ENCODE measurements around the gene CNTNAP2. TPM values are rescaled to one million over a fixed set of nuclear protein-coding genes. Genes with fewer than 3 reads are reported as not detected.

The CNTNAP2 gene
- total and polyA plus RNA-seq, 2 donors (not counting 1 experiment from before 2014, with no cell fraction given): not detected

GRCh38 chr7:148287538-148287937 is 2170.9 kb downstream of the CNTNAP2 start:
- no peak for DNase-seq (ENCODE audit: low read depth in 2 of 2)
- H3K27me3 ChIP-seq (ENCODE audit: control insufficient read depth, insufficient read depth, low read length): no peaks in the 10 kb centered on the region
- H2AFZ ChIP-seq (ENCODE audit: low read length): no peak overlapping the region
- no peaks in the 10 kb centered on the region for H3K79me2 ChIP-seq (ENCODE audit: control insufficient read depth, insufficient read depth, low read length)
- TF ChIP-seq CTCF (conservative IDR thresholded peaks at IDR 0.05 in 1 of 2, IDR thresholded peaks at IDR 0.05 in 1 of 2; ENCODE audit: low read depth in 1 of 2, low read length in 2 of 2): no peak
- no peak for TF ChIP-seq EZH2 (IDR thresholded peaks at IDR 0.05; ENCODE audit: low read length, missing control alignments)
- H3K36me3 ChIP-seq (ENCODE audit: control insufficient read depth, insufficient read depth, low read length): no peaks in the 10 kb centered on the region
- no peak overlapping the region for H3K27ac ChIP-seq (ENCODE audit: insufficient read depth, low read length)
- H3K4me2 ChIP-seq (ENCODE audit: extremely low read depth, insufficient read depth, low read length): no peak overlapping the region
- H3K9me3 ChIP-seq (ENCODE audit: control insufficient read depth, insufficient read depth, low read depth, low read length): no peaks in the 10 kb centered on the region
- no peaks in the 10 kb centered on the region for H4K20me1 ChIP-seq (ENCODE audit: control insufficient read depth, extremely low read depth, insufficient read depth, low read length)
- H3K4me1 ChIP-seq (ENCODE audit: control insufficient read depth, extremely low read depth, insufficient read depth, low read length): no peaks in the 10 kb centered on the region
- H3K4me3 ChIP-seq (replicated peaks in 1 of 4; ENCODE audit: control extremely low read depth in 1 of 4, insufficient read depth in 1 of 4, low read depth in 3 of 4, low read length in 4 of 4): no peak overlapping the region
- no peak overlapping the region for H3K9ac ChIP-seq (ENCODE audit: insufficient read depth, low read length)

- Histone ChIP-seq H3K4me2 (ENCODE audit: extremely low read depth, insufficient read depth, low read length) (no peak overlapping the region), H3K4me1 (ENCODE audit: control insufficient read depth, extremely low read depth, insufficient read depth, low read length) (no peaks in the 10 kb centered on the region), H3K9ac (ENCODE audit: insufficient read depth, low read length) (no peak overlapping the region), H3K4me3 (replicated peaks in 1 of 4; ENCODE audit: control extremely low read depth in 1 of 4, insufficient read depth in 1 of 4, low read depth in 3 of 4, low read length in 4 of 4) (no peak overlapping the region), H3K27ac (ENCODE audit: insufficient read depth, low read length) (no peak overlapping the region), H4K20me1 (ENCODE audit: control insufficient read depth, extremely low read depth, insufficient read depth, low read length) (no peaks in the 10 kb centered on the region), H2AFZ (ENCODE audit: low read length) (no peak overlapping the region), H3K36me3 (ENCODE audit: control insufficient read depth, insufficient read depth, low read length) (no peaks in the 10 kb centered on the region), H3K79me2 (ENCODE audit: control insufficient read depth, insufficient read depth, low read length) (no peaks in the 10 kb centered on the region), H3K27me3 (ENCODE audit: control insufficient read depth, insufficient read depth, low read length) (no peaks in the 10 kb centered on the region), H3K9me3 (ENCODE audit: control insufficient read depth, insufficient read depth, low read depth, low read length) (no peaks in the 10 kb centered on the region)
- DNase-seq (ENCODE audit: low read depth in 2 of 2): no peak
- TF ChIP-seq CTCF (conservative IDR thresholded peaks at IDR 0.05 in 1 of 2, IDR thresholded peaks at IDR 0.05 in 1 of 2; ENCODE audit: low read depth in 1 of 2, low read length in 2 of 2) (no peak), EZH2 (IDR thresholded peaks at IDR 0.05; ENCODE audit: low read length, missing control alignments) (no peak)
Observed at GRCh38 chr7:148288592-148289151, 2172.1 kb downstream of the CNTNAP2 start.

GRCh38 chr7:148289630-148290029 is 2173.0 kb downstream of the CNTNAP2 start:
- no peak overlapping the region for H3K9ac ChIP-seq (ENCODE audit: insufficient read depth, low read length)
- no peak overlapping the region for H2AFZ ChIP-seq (ENCODE audit: low read length)
- no peak for DNase-seq (ENCODE audit: low read depth in 2 of 2)
- H3K36me3 ChIP-seq (ENCODE audit: control insufficient read depth, insufficient read depth, low read length): no peaks in the 10 kb centered on the region
- no peaks in the 10 kb centered on the region for H3K4me1 ChIP-seq (ENCODE audit: control insufficient read depth, extremely low read depth, insufficient read depth, low read length)
- H4K20me1 ChIP-seq (ENCODE audit: control insufficient read depth, extremely low read depth, insufficient read depth, low read length): no peaks in the 10 kb centered on the region
- H3K27me3 ChIP-seq (ENCODE audit: control insufficient read depth, insufficient read depth, low read length): no peaks in the 10 kb centered on the region
- no peaks in the 10 kb centered on the region for H3K9me3 ChIP-seq (ENCODE audit: control insufficient read depth, insufficient read depth, low read depth, low read length)
- no peak overlapping the region for H3K4me2 ChIP-seq (ENCODE audit: extremely low read depth, insufficient read depth, low read length)
- no peak overlapping the region for H3K4me3 ChIP-seq (replicated peaks in 1 of 4; ENCODE audit: control extremely low read depth in 1 of 4, insufficient read depth in 1 of 4, low read depth in 3 of 4, low read length in 4 of 4)
- H3K27ac ChIP-seq (ENCODE audit: insufficient read depth, low read length): no peak overlapping the region
- no peak for TF ChIP-seq CTCF (conservative IDR thresholded peaks at IDR 0.05 in 1 of 2, IDR thresholded peaks at IDR 0.05 in 1 of 2; ENCODE audit: low read depth in 1 of 2, low read length in 2 of 2)
- TF ChIP-seq EZH2 (IDR thresholded peaks at IDR 0.05; ENCODE audit: low read length, missing control alignments): no peak
- H3K79me2 ChIP-seq (ENCODE audit: control insufficient read depth, insufficient read depth, low read length): no peaks in the 10 kb centered on the region

Measured in fibroblast of lung (primary cell).